CD4-positive, alpha-beta T cell treated with Interleukin-17A for 4 hours (primary cell): ENCODE results near the gene URB2.
"Not testable (repeated sequence)": the region's sequence is repeated elsewhere in the genome, so short reads cannot be mapped to it uniquely, and the experiment has no call there.

Experiments used
- DNase-seq: peaks from one replicate; pipeline ENCODE4 v3.0.0-alpha.2; 2020; ENCODE audit warnings: mixed read lengths

The URB2 gene

GRCh38 chr1:229694053-229694693, 68.1 kb downstream of the URB2 start:
- DNase-seq, result no peak

GRCh38 chr1:229696385-229696784, 70.3 kb downstream of the URB2 start:
- DNase-seq, result no peak

GRCh38 chr1:229699613-229700267, 73.7 kb downstream of the URB2 start:
- no peak for DNase-seq

- DNase-seq, result no peak
Observed at GRCh38 chr1:229704157-229704556, 78.1 kb downstream of the URB2 start.

DNA sequence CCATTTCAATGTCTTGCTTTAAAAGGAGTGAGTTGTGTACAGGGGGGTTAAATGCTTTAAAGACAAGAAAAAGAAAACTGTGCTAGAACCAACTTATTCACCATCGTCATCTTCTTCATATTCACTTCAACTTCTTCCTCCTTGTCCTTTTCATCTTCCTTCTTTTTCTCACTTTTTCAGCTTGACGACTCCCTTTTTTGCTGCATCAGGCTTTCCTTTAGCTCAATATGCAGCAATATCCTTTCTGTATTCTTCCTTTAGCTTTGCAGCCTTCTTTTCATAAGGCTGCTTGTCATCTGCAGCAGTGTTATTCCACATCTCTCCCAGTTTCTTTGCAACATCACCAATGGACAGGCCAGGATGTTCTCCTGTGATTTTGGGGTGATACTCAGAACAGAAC, 79.1 kb downstream of the URB2 start:
- DNase-seq, result not testable (repeated sequence)

DNA sequence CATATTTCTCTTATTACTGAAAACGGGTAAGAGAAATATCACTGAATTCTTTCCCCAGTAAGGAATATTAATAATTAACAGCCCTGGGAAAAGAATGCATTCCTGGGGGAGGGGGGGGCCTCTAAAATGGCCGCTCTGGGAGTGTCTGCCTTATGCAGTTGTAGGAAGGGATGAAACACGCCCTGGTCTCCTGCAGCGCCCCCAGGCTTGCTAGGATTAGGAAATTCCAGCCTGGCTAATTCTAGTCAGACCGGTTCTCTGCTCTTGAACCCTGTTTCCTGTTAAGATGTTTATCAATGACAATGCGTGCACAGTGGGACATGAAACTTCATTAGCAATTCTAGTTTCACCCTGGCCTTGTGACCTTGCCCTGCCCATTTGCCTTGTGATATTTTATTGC, 81.1 kb downstream of the URB2 start:
- not testable (repeated sequence) for DNase-seq

- no peak for DNase-seq
Observed at GRCh38 chr1:229709500-229710013, 83.5 kb downstream of the URB2 start.
